IMR-90 (cell line): ENCODE measurements around the gene TNNC2. TPM values are rescaled to one million over a fixed set of nuclear protein-coding genes. Genes with fewer than 3 reads are reported as not detected.

ENCODE experiments used
- ATAC-seq: fragments of 200-7000 bp; cut with Tn5 transposase; 2 replicates; pipeline ENCODE4 v1.9.1; 2020; ENCODE audit warnings: low read depth, mild to moderate bottlenecking, moderate library complexity
- BruUV-seq: library from RNA; stranded (reverse); fragments of 400-500 nt; replicated peaks from 2 replicates; lab custom pipeline; 2021; lab: Mats Ljungman, UMichigan
- CTCF ChIA-PET: fragments of 300-600 bp; formaldehyde crosslinking; extraction: SDS; loops from one replicate; lab custom pipeline; 2021; ENCODE audit warnings: antibody characterized with exemption; lab: Yijun Ruan, JAX
- POLR2A ChIA-PET: fragments of 300-600 bp; sonication (Branson Sonifier 250); formaldehyde crosslinking; loops from one replicate; lab custom pipeline; 2022; ENCODE audit warnings: antibody characterized with exemption; ENCODE audit not compliant: unreplicated experiment; lab: Charles Lee
- DNase-seq: peaks from one replicate; pipeline ENCODE4 v3.0.0; 2013
- H2AFZ ChIP-seq: replicated peaks from 2 replicates; pipeline ENCODE3; 2013; ENCODE audit warnings: low read length, mild to moderate bottlenecking; ENCODE audit not compliant: poor library complexity
- H2AK5ac ChIP-seq: 2 replicates; pipeline ENCODE4 v1.6.1; 2013; ENCODE audit warnings: low read depth, low read length, inconsistent platforms
- H2AK9ac ChIP-seq: replicated peaks from 2 replicates; pipeline ENCODE3; 2013; ENCODE audit warnings: mild to moderate bottlenecking, low read depth, low read length, moderate library complexity; ENCODE audit not compliant: poor library complexity
- H2BK120ac ChIP-seq: 2 replicates; pipeline ENCODE4 v1.6.1; 2013; ENCODE audit warnings: low read depth, low read length, inconsistent platforms
- H2BK15ac ChIP-seq: 3 replicates; pipeline ENCODE4 v1.6.1; 2013; ENCODE audit warnings: low read depth, low read length, inconsistent platforms
- H2BK20ac ChIP-seq: 2 replicates; pipeline ENCODE4 v1.6.1; 2013; ENCODE audit warnings: low read depth, mild to moderate bottlenecking, inconsistent platforms, low read length, moderate library complexity
- H2BK5ac ChIP-seq: 2 replicates; pipeline ENCODE4 v1.6.1; 2013; ENCODE audit warnings: mild to moderate bottlenecking, low read depth, low read length, inconsistent platforms; ENCODE audit not compliant: poor library complexity, severe bottlenecking
- H3K14ac ChIP-seq: replicated peaks from 2 replicates; pipeline ENCODE4 v1.6.1; 2013; ENCODE audit warnings: low read depth, low read length, inconsistent platforms
- H3K18ac ChIP-seq: 2 replicates; pipeline ENCODE4 v1.6.1; 2013; ENCODE audit warnings: low read depth, low read length, control low read depth
- H3K23ac ChIP-seq: 2 replicates; pipeline ENCODE4 v1.6.1; 2013; ENCODE audit warnings: low read depth, low read length, inconsistent platforms
- H3K27ac ChIP-seq: 2 replicates; pipeline ENCODE4 v1.5.1; 2013; ENCODE audit warnings: mild to moderate bottlenecking, control low read depth, low read length; ENCODE audit not compliant: insufficient read depth
- H3K27me3 ChIP-seq: 2 replicates; pipeline ENCODE4 v1.6.1; 2013; ENCODE audit warnings: low read length; ENCODE audit not compliant: control insufficient read depth, insufficient read depth
- H3K36me3 ChIP-seq: 2 replicates; pipeline ENCODE4 v1.6.1; 2013; ENCODE audit warnings: low read length, mixed read lengths; ENCODE audit not compliant: control insufficient read depth, insufficient read depth
- H3K4ac ChIP-seq: 2 replicates; pipeline ENCODE4 v1.6.1; 2013; ENCODE audit warnings: low read depth, low read length, inconsistent platforms
- H3K4me1 ChIP-seq: 2 replicates; pipeline ENCODE4 v1.6.1; 2013; ENCODE audit warnings: low read length, mixed read lengths; ENCODE audit not compliant: control insufficient read depth, insufficient read depth
- H3K4me2 ChIP-seq: 2 replicates; pipeline ENCODE4 v1.6.1; 2013; ENCODE audit warnings: low read depth, mild to moderate bottlenecking, control low read depth, low read length, moderate library complexity
- H3K4me3 ChIP-seq: 2 replicates; pipeline ENCODE4 v1.5.1; 2013; ENCODE audit warnings: low read depth, mild to moderate bottlenecking, control low read depth, low read length, moderate library complexity; ENCODE audit not compliant: insufficient read depth
- H3K56ac ChIP-seq: 2 replicates; pipeline ENCODE4 v1.6.1; 2013; ENCODE audit warnings: low read length, inconsistent platforms; ENCODE audit not compliant: insufficient read depth; ENCODE audit errors: extremely low read depth
- H3K79me1 ChIP-seq, 2 experiments: 2 replicates each; pipeline ENCODE4 v1.6.1; 2013; ENCODE audit warnings: low read length in 2 of 2, inconsistent platforms in 1 of 2, low read depth in 1 of 2
- H3K9ac ChIP-seq: 2 replicates; pipeline ENCODE4 v1.6.1; 2013; ENCODE audit warnings: low read depth, low read length, control low read depth
- H3K9me1 ChIP-seq: 2 replicates; pipeline ENCODE4 v1.6.1; 2013; ENCODE audit warnings: low read length, inconsistent platforms; ENCODE audit not compliant: insufficient read depth
- H3K9me3 ChIP-seq: 2 replicates; pipeline ENCODE4 v1.6.1; 2013; ENCODE audit warnings: low read length; ENCODE audit not compliant: control insufficient read depth, insufficient read depth
- H4K20me1 ChIP-seq: 2 replicates; pipeline ENCODE4 v1.6.1; 2013; ENCODE audit warnings: low read length, inconsistent platforms; ENCODE audit not compliant: insufficient read depth
- H4K5ac ChIP-seq: 2 replicates; pipeline ENCODE4 v1.6.1; 2013; ENCODE audit warnings: mild to moderate bottlenecking, low read depth, low read length, control low read depth
- H4K8ac ChIP-seq, 2 experiments: 2 replicates each; pipeline ENCODE4 v1.6.1; 2013; ENCODE audit warnings: low read depth in 2 of 2, low read length in 2 of 2, control low read depth in 1 of 2, inconsistent platforms in 1 of 2
- H4K91ac ChIP-seq: 2 replicates; pipeline ENCODE4 v1.6.1; 2013; ENCODE audit warnings: low read depth, low read length, inconsistent platforms; ENCODE audit not compliant: insufficient read depth
- MAZ ChIP-seq: IDR thresholded peaks from 2 replicates; pipeline ENCODE4 v1.6.1; 2012; ENCODE audit warnings: low read depth, mild to moderate bottlenecking, low read length, improper control_type of control experiment, moderate library complexity, borderline replicate concordance
- RFX5 ChIP-seq: IDR thresholded peaks from 2 replicates; pipeline ENCODE4 v1.8.0; 2012; ENCODE audit warnings: low read depth, mild to moderate bottlenecking, low read length, moderate library complexity
- WGBS, 2 experiments: methylation state at CpG; one replicate each; pipeline versions ENCODE4 v1.1.5 to v1.1.7; 2013; ENCODE audit warnings: missing lambda C conversion rate in 2 of 2; ENCODE audit not compliant: insufficient read length in 1 of 2; ENCODE audit errors: extremely low coverage in 2 of 2; 5-methylcytosine and 5-hydroxymethylcytosine counted together
- dilution Hi-C: fragments of 300-500 bp; cut with HindIII; formaldehyde crosslinking; loops from one replicate; pipeline ENCODE4 v1.14.3; 2018; ENCODE audit warnings: low sequenced_read_pairs; ENCODE audit not compliant: unreplicated experiment
- in situ Hi-C: fragments of 300-500 bp; cut with MboI; formaldehyde crosslinking; loops from 3 replicates; pipeline ENCODE4 v1.14.3; 2019; ENCODE audit warnings: low sequenced_read_pairs, inconsistent platforms, mixed read lengths
- intact Hi-C: fragments of 100-400 bp; cut with micrococcal nuclease; formaldehyde crosslinking; loops from 2 replicates; pipeline ENCODE4 v1.10.0; 2022
- polyA plus RNA-seq, 3 experiments: library from polyadenylated mRNA; depleted of rRNA; stranded (reverse); fragments of >200 nt; gene quantifications; 2 replicates each; pipeline ENCODE4 v1.2.3, GENCODE V29; 2012; ENCODE audit warnings: low replicate concordance in 1 of 3
- total RNA-seq: library from RNA; depleted of rRNA; stranded (reverse); fragments of >200 nt; gene quantifications from 2 replicates; pipeline ENCODE4 v1.2.3, GENCODE V29; 2012
- TF ChIP-seq, protein P1 (sequence below): fragments of 150-350 bp; IDR thresholded peaks from 2 replicates; pipeline ENCODE4 v1.6.1; 2016; ENCODE audit warnings: low read depth, mild to moderate bottlenecking, low read length, moderate library complexity, borderline replicate concordance

Gene TNNC2
- total and polyA plus RNA-seq, 2 of the 4 experiments (the other 2 are of a cell fraction): 0.46 TPM; not detected in 1

DNA sequence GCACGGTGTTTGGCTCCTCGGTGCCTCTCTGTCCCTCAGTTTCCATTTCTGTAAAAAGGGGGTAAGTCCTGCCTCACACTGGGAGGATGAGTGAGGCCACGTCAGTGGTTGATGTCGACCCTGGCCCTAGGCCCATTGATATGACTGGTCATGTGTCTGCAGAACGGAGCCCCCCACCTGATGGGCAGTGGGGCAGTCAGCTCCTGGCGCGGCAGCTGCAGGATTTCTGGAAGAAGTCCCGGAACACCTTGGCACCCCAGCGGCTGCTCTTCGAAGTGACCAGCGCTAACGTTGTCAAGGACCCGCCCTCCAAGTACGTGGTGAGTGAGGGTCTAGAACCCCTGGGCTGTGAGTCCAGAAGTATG is 7.7 kb upstream of the TNNC2 start:
- Histone ChIP-seq H3K18ac (no peak overlapping the region), H3K27me3 (no peaks in the 10 kb centered on the region), H2BK5ac (no peak overlapping the region), H3K9me1 (peaks cover 17% of the 10 kb centered on the region), H2BK15ac (peak overlapping the region; percentile 25; the same call in 1 of the 3 replicates), H2BK20ac (no peak overlapping the region), H2AK5ac (peak overlapping the region; percentile 92), H3K9me3 (no peaks in the 10 kb centered on the region), H4K91ac (peak overlapping the region; percentile 67; the same call in 1 of the 2 replicates), H3K56ac (no peak overlapping the region), H4K20me1 (no peaks in the 10 kb centered on the region), H4K8ac (peak overlapping the region; percentile 68 to 69; a peak in 3 of 4 replicates), H3K14ac (0 out of 2 replicates have a peak overlapping the region, but pooled peaks have one; percentile 1), H3K23ac (peak overlapping the region; percentile 96), H3K4me3 (peak overlapping the region; percentile 94), H3K4me1 (peaks cover 18% of the 10 kb centered on the region), H3K79me1 (peaks cover 15 to 27% of the 10 kb centered on the region in 2 experiments), H3K9ac (peak overlapping the region; percentile 94), H3K36me3 (peaks cover 9% of the 10 kb centered on the region), H3K27ac (peak overlapping the region; percentile 4; the same call in 1 of the 2 replicates), H2BK120ac (no peak overlapping the region), H2AK9ac (peak overlapping the region; percentile 97), H3K4ac (peak overlapping the region; percentile 66; the same call in 1 of the 2 replicates), H3K4me2 (peak overlapping the region; percentile 98), H2AFZ (no peak overlapping the region), H4K5ac (no peak overlapping the region)
- in situ Hi-C loops (no loop called here), dilution Hi-C loops (no loop called here), intact Hi-C loops (loop anchor here (10.0 kb wide), 1 partner anchor 100 kb away; the partner anchor contains the start of gene PCIF1)
- 95% methylated on average over 3 of the region's 14 CpGs; no CpG with 5 or more reads in 1 of the 2 experiments for WGBS, 2 experiments
- POLR2A ChIA-PET: interaction anchor here (0.6 kb wide), 2 partner anchors 14 to 106 kb away, joined by 3 read pairs; no protein-coding TSS in a partner anchor
- ATAC-seq (no peak), DNase-seq (no peak)
- no TSS peak for BruUV-seq
- CTCF ChIA-PET: no interaction called here
- TF ChIP-seq, protein P1, sequence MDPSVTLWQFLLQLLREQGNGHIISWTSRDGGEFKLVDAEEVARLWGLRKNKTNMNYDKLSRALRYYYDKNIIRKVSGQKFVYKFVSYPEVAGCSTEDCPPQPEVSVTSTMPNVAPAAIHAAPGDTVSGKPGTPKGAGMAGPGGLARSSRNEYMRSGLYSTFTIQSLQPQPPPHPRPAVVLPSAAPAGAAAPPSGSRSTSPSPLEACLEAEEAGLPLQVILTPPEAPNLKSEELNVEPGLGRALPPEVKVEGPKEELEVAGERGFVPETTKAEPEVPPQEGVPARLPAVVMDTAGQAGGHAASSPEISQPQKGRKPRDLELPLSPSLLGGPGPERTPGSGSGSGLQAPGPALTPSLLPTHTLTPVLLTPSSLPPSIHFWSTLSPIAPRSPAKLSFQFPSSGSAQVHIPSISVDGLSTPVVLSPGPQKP: no peak
- TF ChIP-seq MAZ (no peak), RFX5 (no peak)
